ENCODE results near the gene MEDAG.

The MEDAG gene

DNA sequence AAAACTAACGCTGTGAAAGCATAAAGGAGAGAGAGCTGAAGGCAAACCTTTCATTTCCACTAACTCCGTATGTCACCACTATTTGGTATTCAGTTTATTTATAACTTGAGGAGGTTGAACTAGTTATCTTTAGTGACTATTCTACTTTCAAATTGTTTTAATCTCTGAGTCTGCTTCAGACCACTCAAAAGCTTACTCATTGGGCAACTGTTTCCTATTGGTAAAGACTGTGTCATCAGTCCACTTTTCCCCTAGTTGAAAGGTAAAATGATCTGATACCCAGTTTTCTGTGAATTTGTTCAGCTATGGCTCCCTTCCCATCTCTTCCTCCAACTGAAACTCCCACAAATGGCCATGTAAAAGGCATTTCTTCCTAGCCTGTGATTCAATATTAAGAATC is 65.5 kb downstream of the MEDAG start:
- H3K4me3 ChIP-seq, result no peak overlapping the region
- TF ChIP-seq CTCF (IDR thresholded peaks at IDR 0.05), result no peak
- DNase-seq (ENCODE audit: low spot score), result no peak
- H3K27ac ChIP-seq, result no peak overlapping the region

DNA sequence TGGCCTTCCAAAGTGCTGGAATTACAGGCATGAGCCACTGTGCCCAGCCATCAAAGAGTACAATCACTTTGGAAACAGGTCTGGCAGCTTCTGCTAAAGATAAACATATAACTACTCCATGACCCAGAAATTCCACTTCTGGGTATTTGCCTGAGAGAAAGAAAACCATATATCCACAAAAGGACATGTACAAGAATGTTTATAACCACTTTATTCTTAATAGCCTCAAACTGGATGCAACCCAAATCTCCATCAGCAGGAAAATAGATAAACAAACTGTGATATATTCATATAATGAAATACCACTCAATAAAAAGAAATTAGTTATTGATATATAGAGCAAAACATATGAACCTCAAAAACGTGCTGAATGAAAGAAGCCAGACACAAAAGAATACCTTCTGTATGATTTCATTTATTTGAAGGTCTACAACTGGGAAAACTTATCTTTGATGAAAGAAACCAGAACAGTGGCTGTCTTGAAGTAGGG is 66.9 kb downstream of the MEDAG start:
- DNase-seq (ENCODE audit: low spot score), result no peak
- H3K4me3 ChIP-seq, result no peak overlapping the region
- no peak overlapping the region for H3K27ac ChIP-seq
- no peak for TF ChIP-seq CTCF (IDR thresholded peaks at IDR 0.05)

DNA sequence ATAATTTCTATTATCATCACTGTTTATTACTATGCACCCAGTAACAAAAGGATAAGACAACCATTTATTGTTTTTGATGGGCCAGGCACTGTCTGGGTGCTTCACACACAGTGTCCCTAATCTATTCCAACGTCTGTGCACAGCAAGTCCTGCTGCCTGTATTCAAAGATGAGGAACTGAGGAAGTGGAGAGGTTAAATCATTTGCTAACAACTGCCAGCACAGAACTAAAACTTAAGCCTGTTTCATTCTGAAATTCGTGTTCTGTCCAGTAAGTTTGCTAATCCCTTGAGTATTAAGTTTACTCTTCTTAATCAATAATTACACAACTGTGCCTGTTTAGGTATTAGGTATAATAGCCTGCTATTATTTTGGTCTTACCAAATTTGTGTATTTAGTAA is 68.3 kb downstream of the MEDAG start:
- no peak overlapping the region for H3K4me3 ChIP-seq
- no peak for TF ChIP-seq CTCF (IDR thresholded peaks at IDR 0.05)
- DNase-seq (ENCODE audit: low spot score), result no peak
- H3K27ac ChIP-seq, result no peak overlapping the region
